ENCODE data around the gene LRIT2. TPM values are rescaled to one million over a fixed set of nuclear protein-coding genes. Genes with fewer than 3 reads are reported as not detected.

Gene LRIT2
- total RNA-seq, 1 experiment from 2014 or later: not detected

- no peak for TF ChIP-seq CTCF (IDR thresholded peaks at IDR 0.05; ENCODE audit: unreplicated experiment)
- CTCF ChIA-PET: no interaction called here
- intact Hi-C loops (cut with micrococcal nuclease; ENCODE audit: unreplicated experiment): no loop called here
- H3K9me3 Mint-ChIP-seq (ENCODE audit: low read depth, unreplicated experiment): no peaks in the 10 kb centered on the region
- peaks cover 35% of the 10 kb centered on the region for H3K27me3 Mint-ChIP-seq (ENCODE audit: unreplicated experiment)
- H3K27ac Mint-ChIP-seq (ENCODE audit: unreplicated experiment): no peak overlapping the region
- no TSS peak for BruUV-seq (replicated peaks)
- H3K4me1 Mint-ChIP-seq (ENCODE audit: low read depth, unreplicated experiment): no peaks in the 10 kb centered on the region
- H3K36me3 Mint-ChIP-seq (ENCODE audit: insufficient read depth, unreplicated experiment): no peaks in the 10 kb centered on the region
- no peak for DNase-seq
- H3K4me3 Mint-ChIP-seq (ENCODE audit: low read depth, unreplicated experiment): no peak overlapping the region
Measured at GRCh38 chr10:84233940-84234339, 8.6 kb upstream of the LRIT2 start.

- BruUV-seq (replicated peaks): no TSS peak
- CTCF ChIA-PET: no interaction called here
- TF ChIP-seq CTCF (IDR thresholded peaks at IDR 0.05; ENCODE audit: unreplicated experiment): no peak
- no peak overlapping the region for H3K4me3 Mint-ChIP-seq (ENCODE audit: low read depth, unreplicated experiment)
- H3K36me3 Mint-ChIP-seq (ENCODE audit: insufficient read depth, unreplicated experiment): no peaks in the 10 kb centered on the region
- intact Hi-C loops (cut with micrococcal nuclease; ENCODE audit: unreplicated experiment): no loop called here
- H3K27me3 Mint-ChIP-seq (ENCODE audit: unreplicated experiment): peaks cover 30% of the 10 kb centered on the region
- no peak for DNase-seq
- H3K4me1 Mint-ChIP-seq (ENCODE audit: low read depth, unreplicated experiment): no peaks in the 10 kb centered on the region
- no peak overlapping the region for H3K27ac Mint-ChIP-seq (ENCODE audit: unreplicated experiment)
- no peaks in the 10 kb centered on the region for H3K9me3 Mint-ChIP-seq (ENCODE audit: low read depth, unreplicated experiment)
Measured at GRCh38 chr10:84232376-84232775, 7.0 kb upstream of the LRIT2 start.

DNA sequence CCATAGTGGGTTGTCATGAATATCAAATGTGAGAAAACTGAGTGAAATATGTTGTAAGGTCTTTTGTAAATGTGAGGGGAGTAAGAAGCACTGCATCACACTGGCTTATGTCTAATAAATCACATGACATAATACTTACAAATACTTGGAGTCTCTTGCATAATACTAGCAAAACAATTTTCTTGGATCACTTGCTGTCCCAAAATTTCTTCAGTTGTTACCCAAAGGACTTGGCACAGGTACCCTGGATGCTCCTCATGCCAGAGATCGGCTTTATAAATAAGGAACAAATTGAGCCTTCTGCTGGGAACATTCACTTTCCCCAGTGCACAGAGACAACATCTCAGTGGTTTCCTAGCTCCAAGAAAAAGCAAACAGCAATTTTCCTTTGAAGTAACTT lies 5.0 kb upstream of the LRIT2 start:
- H3K4me3 Mint-ChIP-seq (ENCODE audit: low read depth, unreplicated experiment): no peak overlapping the region
- TF ChIP-seq CTCF (IDR thresholded peaks at IDR 0.05; ENCODE audit: unreplicated experiment): no peak
- CTCF ChIA-PET: no interaction called here
- no peaks in the 10 kb centered on the region for H3K4me1 Mint-ChIP-seq (ENCODE audit: low read depth, unreplicated experiment)
- intact Hi-C loops (cut with micrococcal nuclease; ENCODE audit: unreplicated experiment): no loop called here
- H3K36me3 Mint-ChIP-seq (ENCODE audit: insufficient read depth, unreplicated experiment): no peaks in the 10 kb centered on the region
- peaks cover 49% of the 10 kb centered on the region for H3K27me3 Mint-ChIP-seq (ENCODE audit: unreplicated experiment)
- H3K27ac Mint-ChIP-seq (ENCODE audit: unreplicated experiment): no peak overlapping the region
- DNase-seq: no peak
- BruUV-seq (replicated peaks): no TSS peak
- H3K9me3 Mint-ChIP-seq (ENCODE audit: low read depth, unreplicated experiment): no peaks in the 10 kb centered on the region

GRCh38 chr10:84227810-84228209 lies 2.5 kb upstream of the LRIT2 start:
- DNase-seq: no peak
- no peak overlapping the region for H3K4me3 Mint-ChIP-seq (ENCODE audit: low read depth, unreplicated experiment)
- no peak for TF ChIP-seq CTCF (IDR thresholded peaks at IDR 0.05; ENCODE audit: unreplicated experiment)
- no peaks in the 10 kb centered on the region for H3K36me3 Mint-ChIP-seq (ENCODE audit: insufficient read depth, unreplicated experiment)
- H3K27ac Mint-ChIP-seq (ENCODE audit: unreplicated experiment): no peak overlapping the region
- no TSS peak for BruUV-seq (replicated peaks)
- peaks cover 56% of the 10 kb centered on the region for H3K27me3 Mint-ChIP-seq (ENCODE audit: unreplicated experiment)
- no peaks in the 10 kb centered on the region for H3K9me3 Mint-ChIP-seq (ENCODE audit: low read depth, unreplicated experiment)
- H3K4me1 Mint-ChIP-seq (ENCODE audit: low read depth, unreplicated experiment): no peaks in the 10 kb centered on the region
- CTCF ChIA-PET: no interaction called here
- intact Hi-C loops (cut with micrococcal nuclease; ENCODE audit: unreplicated experiment): no loop called here

- CTCF ChIA-PET: no interaction called here
- no peak for DNase-seq
- Mint-ChIP-seq H3K9me3 (ENCODE audit: low read depth, unreplicated experiment) (no peaks in the 10 kb centered on the region), H3K4me3 (ENCODE audit: low read depth, unreplicated experiment) (no peak overlapping the region), H3K27ac (ENCODE audit: unreplicated experiment) (no peak overlapping the region), H3K36me3 (ENCODE audit: insufficient read depth, unreplicated experiment) (no peaks in the 10 kb centered on the region), H3K27me3 (ENCODE audit: unreplicated experiment) (peaks cover 54% of the 10 kb centered on the region), H3K4me1 (ENCODE audit: low read depth, unreplicated experiment) (no peaks in the 10 kb centered on the region)
- no peak for TF ChIP-seq CTCF (IDR thresholded peaks at IDR 0.05; ENCODE audit: unreplicated experiment)
- BruUV-seq (replicated peaks): no TSS peak
- intact Hi-C loops (cut with micrococcal nuclease; ENCODE audit: unreplicated experiment): no loop called here
Measured at GRCh38 chr10:84226616-84227015, 1.3 kb upstream of the LRIT2 start.

All from Calu3 (cell line).